ENCODE measurements around the gene ZCCHC17. TPM values are rescaled to one million over a fixed set of nuclear protein-coding genes. Genes with fewer than 3 reads are reported as not detected.

ZCCHC17 gene
- total RNA-seq, 2 experiments from 2014 or later, result 7.3 to 7.6 TPM

GRCh38 chr1:31371121-31371959, 74.5 kb downstream of the ZCCHC17 start:
- CTCF ChIA-PET, result no interaction called here

GRCh38 chr1:31372051-31372450, 75.2 kb downstream of the ZCCHC17 start:
- no peak for ATAC-seq (ENCODE audit: poor library complexity)
- Mint-ChIP-seq H3K36me3 (ENCODE audit: low read depth) (peaks cover 6% of the 10 kb centered on the region), H3K9me3 (no peaks in the 10 kb centered on the region), H3K27ac (no peak overlapping the region), H3K27me3 (no peaks in the 10 kb centered on the region), H3K4me3 (no peak overlapping the region), H3K4me1 (ENCODE audit: low read depth) (peaks cover 8% of the 10 kb centered on the region)
- ChIA-PET CTCF (no interaction called here), POLR2A (no interaction called here)
- Histone ChIP-seq H3K27ac (ENCODE audit: low read depth in 1 of 2, low read length in 2 of 2) (no peak overlapping the region), H3K27me3 (ENCODE audit: control insufficient read depth in 1 of 2, insufficient read depth in 2 of 2, low read length in 2 of 2) (peaks cover 0 to 4% of the 10 kb centered on the region in 2 experiments), H3K4me3 (ENCODE audit: low read length) (no peak overlapping the region), H3K4me1 (ENCODE audit: insufficient read depth, low read length) (peaks cover 15% of the 10 kb centered on the region), H3K36me3 (ENCODE audit: insufficient read depth, low read length) (peaks cover 2% of the 10 kb centered on the region), H3K9me3 (ENCODE audit: control insufficient read depth in 1 of 2, insufficient read depth in 1 of 2, low read length in 2 of 2) (no peaks in the 10 kb centered on the region)
- no peak for DNase-seq
- intact Hi-C loops (cut with DNase I, micrococcal nuclease), result no loop called here
- TF ChIP-seq CTCF (IDR thresholded peaks at IDR 0.05), result no peak

More at GRCh38 chr1:31371121-31371959, 74.5 kb downstream of the ZCCHC17 start:
- no peak for ATAC-seq (ENCODE audit: poor library complexity)
- Mint-ChIP-seq H3K4me3 (no peak overlapping the region), H3K9me3 (no peaks in the 10 kb centered on the region), H3K27me3 (no peaks in the 10 kb centered on the region), H3K4me1 (ENCODE audit: low read depth) (peaks cover 8% of the 10 kb centered on the region), H3K27ac (no peak overlapping the region), H3K36me3 (ENCODE audit: low read depth) (peaks cover 12% of the 10 kb centered on the region)
- peaks cover 0 to 4% of the 10 kb centered on the region in 2 experiments for H3K27me3 ChIP-seq (ENCODE audit: control insufficient read depth in 1 of 2, insufficient read depth in 2 of 2, low read length in 2 of 2)
- POLR2A ChIA-PET, result no interaction called here
- H3K4me3 ChIP-seq (ENCODE audit: low read length), result no peak overlapping the region
- TF ChIP-seq CTCF (IDR thresholded peaks at IDR 0.05), result no peak
- H3K9me3 ChIP-seq (ENCODE audit: control insufficient read depth in 1 of 2, insufficient read depth in 1 of 2, low read length in 2 of 2), result no peaks in the 10 kb centered on the region
- no peak overlapping the region for H3K27ac ChIP-seq (ENCODE audit: low read depth in 1 of 2, low read length in 2 of 2)
- DNase-seq, result no peak
- peaks cover 9% of the 10 kb centered on the region for H3K36me3 ChIP-seq (ENCODE audit: insufficient read depth, low read length)
- intact Hi-C loops (cut with DNase I, micrococcal nuclease), result no loop called here
- peaks cover 15% of the 10 kb centered on the region for H3K4me1 ChIP-seq (ENCODE audit: insufficient read depth, low read length)

GRCh38 chr1:31372751-31373055, 75.9 kb downstream of the ZCCHC17 start:
- Mint-ChIP-seq H3K27ac (no peak overlapping the region), H3K4me3 (no peak overlapping the region), H3K36me3 (ENCODE audit: low read depth) (no peaks in the 10 kb centered on the region), H3K4me1 (ENCODE audit: low read depth) (peaks cover 8% of the 10 kb centered on the region), H3K9me3 (no peaks in the 10 kb centered on the region), H3K27me3 (no peaks in the 10 kb centered on the region)
- H3K27ac ChIP-seq (ENCODE audit: low read depth in 1 of 2, low read length in 2 of 2), result no peak overlapping the region
- no peaks in the 10 kb centered on the region for H3K9me3 ChIP-seq (ENCODE audit: control insufficient read depth in 1 of 2, insufficient read depth in 1 of 2, low read length in 2 of 2)
- DNase-seq, result no peak
- ChIA-PET CTCF (no interaction called here), POLR2A (interaction anchor here (1.5 kb wide), 1 partner anchor 19 kb away, joined by 3 read pairs; no protein-coding TSS in a partner anchor)
- peaks cover 15% of the 10 kb centered on the region for H3K4me1 ChIP-seq (ENCODE audit: insufficient read depth, low read length)
- H3K36me3 ChIP-seq (ENCODE audit: insufficient read depth, low read length), result no peaks in the 10 kb centered on the region
- peak overlapping the region; percentile 47 for H3K4me3 ChIP-seq (ENCODE audit: low read length)
- no peak for TF ChIP-seq CTCF (IDR thresholded peaks at IDR 0.05)
- intact Hi-C loops (cut with DNase I, micrococcal nuclease), result no loop called here
- no peak for ATAC-seq (ENCODE audit: poor library complexity)
- H3K27me3 ChIP-seq (ENCODE audit: control insufficient read depth in 1 of 2, insufficient read depth in 2 of 2, low read length in 2 of 2), result peaks cover 0 to 4% of the 10 kb centered on the region in 2 experiments

Measured in CD4-positive, alpha-beta T cell (primary cell).